Kasumi-1 (cell line): Measurements from ENCODE around the gene SBNO1.
"Not testable (repeated sequence)": the region's sequence is repeated elsewhere in the genome, so short reads cannot be mapped to it uniquely, and the experiment has no call there.

Experiments
- DNase-seq, 2 experiments: peaks; one replicate each; lab custom pipeline; 2025; lab: John Stamatoyannopoulos, UW

SBNO1 gene

DNA sequence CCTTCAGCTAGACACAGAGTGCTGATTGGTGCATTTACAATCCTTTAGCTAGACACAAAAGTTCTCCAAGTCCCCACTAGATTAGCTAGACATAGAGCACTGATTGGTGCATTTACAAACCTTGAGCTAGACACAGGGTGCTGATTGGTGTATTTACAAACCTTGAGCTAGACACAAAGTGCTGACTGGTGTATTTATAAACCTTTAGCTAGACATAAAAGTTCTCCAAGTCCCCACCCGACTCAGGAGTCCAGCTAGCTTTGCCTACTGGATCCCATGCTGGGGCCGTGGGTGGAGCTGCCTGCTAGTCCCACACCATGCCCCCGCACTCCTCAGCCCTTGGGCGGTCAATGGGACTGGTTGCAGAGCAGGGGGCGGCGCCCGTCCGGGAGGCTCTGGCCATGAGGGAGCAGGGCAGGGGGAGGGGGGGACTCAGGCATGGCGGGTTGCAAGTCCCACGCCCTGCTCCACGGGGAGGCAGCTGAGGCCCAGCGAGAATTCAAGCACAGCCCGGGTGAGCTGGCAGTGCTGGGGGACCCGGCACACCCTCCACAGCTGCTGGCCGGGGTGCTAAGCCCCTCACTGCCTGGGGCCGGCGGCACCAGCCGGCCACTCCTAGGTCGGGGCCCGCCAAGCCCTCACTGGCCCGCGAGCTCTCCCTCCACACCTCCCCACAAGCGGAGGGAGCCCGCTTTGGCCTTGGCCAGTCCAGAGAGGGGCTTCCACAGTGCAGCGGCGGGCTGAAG is 115.5 kb downstream of the SBNO1 start:
- DNase-seq = not testable (repeated sequence)

DNA sequence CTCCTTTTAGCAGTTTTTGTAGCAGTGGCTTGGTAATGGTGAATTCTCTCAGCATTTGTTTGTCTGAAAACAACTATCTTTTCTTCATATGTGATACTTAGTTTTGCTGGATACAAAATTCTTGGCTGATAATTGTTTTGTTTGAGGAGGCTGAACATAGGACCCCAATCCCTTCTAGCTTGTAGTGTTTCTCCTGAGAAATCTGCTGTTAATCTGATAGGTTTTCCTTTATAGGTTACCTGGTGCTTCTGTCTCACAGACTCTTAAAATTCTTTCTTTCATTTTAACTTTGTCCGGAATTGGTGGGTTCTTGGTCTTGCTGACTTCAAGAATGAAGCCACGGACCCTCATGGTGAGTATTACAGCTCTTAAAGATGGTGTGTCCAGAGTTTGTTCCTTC is 116.5 kb downstream of the SBNO1 start:
- not testable (repeated sequence) for DNase-seq

DNA sequence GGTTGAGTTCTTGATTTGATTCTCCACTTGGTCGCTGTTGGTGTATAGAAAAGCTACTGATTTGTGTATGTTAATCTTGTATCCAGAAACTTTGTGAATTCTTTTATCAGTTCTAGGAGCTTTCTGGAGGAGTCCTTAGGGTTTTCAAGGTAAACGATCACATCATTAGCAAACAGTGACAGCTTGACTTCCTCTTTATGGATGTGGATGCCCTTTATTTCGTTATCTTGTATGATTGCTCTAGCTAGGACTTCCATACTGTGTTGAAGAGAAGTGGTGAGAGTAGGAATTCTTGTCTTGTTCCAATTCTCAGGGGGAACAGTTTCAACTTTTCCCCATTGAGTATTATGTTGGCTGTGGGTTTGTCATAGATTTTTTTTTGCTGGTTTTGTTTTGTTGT is 119.0 kb downstream of the SBNO1 start:
- no peak for DNase-seq

DNA sequence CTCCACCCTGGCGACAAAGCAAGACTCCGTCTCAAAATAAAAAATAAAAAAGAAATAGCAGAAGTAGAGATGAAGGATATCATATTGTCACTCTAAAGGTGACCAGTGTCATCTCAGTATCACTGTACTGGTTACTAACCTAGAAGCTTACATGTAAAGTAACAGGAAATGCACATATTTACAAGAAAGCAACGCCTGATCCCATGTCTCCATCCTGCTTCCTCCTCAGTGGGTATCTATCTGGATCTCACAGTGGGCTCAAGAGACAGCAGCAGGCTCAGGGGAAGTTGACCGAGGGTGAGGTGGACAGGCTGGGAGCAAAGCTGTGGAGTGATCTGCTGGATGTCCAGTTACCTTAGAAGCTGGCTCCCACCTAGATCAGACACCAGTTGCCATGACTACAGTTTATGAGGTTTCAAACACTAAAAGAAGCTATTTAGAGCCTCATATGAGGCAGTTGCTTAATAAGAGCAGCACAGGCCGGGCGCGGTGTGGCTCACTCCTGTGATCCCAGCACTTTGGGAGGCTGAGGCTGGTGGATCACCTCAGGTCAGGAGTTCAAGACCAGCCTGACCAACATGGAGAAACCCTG is 120.9 kb downstream of the SBNO1 start:
- no peak for DNase-seq

DNA sequence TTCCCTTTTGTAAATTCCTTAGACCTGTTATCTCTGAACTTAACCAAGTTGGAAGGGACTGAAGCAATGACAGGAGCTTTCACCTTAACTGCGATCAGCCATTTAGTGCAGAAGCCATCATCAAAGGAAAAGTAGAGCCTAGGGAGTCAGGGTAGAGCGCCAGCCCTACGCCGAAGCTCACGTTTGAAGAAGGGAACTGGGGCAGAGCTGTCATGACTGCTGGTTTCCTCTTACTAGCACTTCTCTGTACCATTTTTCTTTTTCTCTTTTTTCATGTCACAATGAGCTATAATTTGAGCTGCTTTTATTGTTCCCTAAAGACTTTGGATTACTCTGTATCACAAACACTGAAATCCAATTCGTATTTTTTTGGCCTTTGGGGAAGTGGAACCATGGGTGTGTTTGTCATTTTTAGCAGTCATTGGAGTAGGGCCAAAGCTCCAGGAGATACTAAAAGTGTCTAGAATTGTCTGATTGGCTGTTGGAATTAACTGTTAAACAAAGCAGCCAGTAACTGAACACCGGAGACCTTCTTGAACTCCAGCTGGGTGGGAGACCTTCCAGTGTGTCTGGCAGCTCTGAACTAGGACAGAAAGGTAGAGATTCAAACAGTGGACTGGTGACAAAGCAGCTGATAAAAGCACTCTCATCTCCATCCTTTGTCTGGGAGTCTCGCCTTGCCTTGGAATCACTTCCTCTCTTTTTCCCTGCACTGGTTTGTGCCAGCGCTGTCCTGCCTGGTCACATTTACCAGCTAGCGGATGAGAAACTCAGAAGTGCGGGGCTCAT is 122.3 kb downstream of the SBNO1 start:
- DNase-seq = peak; percentile 46 to 53
